GM12878 (cell line): ENCODE data around the gene EXOC7.

Experiments used
- CTCF ChIP-seq, 3 experiments: IDR thresholded peaks in 2 of 3; conservative IDR thresholded peaks in 1 of 3; 2 replicates each; pipeline ENCODE4 v1.5.1; 2011; ENCODE audit warnings: low read depth in 3 of 3, low read length in 3 of 3, mild to moderate bottlenecking in 3 of 3, control low read depth in 2 of 3, moderate library complexity in 2 of 3, inconsistent platforms in 1 of 3, mixed read lengths in 1 of 3; ENCODE audit not compliant: control insufficient read depth in 2 of 3, insufficient read depth in 1 of 3; ENCODE audit errors: extremely low read depth in 1 of 3
- EP300 ChIP-seq, 2 experiments: fragments of 150-350 bp in 1 of 2; IDR thresholded peaks; 2 replicates each; pipeline ENCODE4 v1.6.1; 2011 to 2012; ENCODE audit warnings: low read depth in 2 of 2, low read length in 2 of 2, borderline replicate concordance in 1 of 2, improper control_type of control experiment in 1 of 2, inconsistent platforms in 1 of 2; ENCODE audit not compliant: control insufficient read depth in 1 of 2
- HDAC2 ChIP-seq: fragments of 200-600 bp; sonication (generic); IDR thresholded peaks from 2 replicates; pipeline ENCODE4 v1.6.1; 2017
- MAX ChIP-seq: IDR thresholded peaks from 2 replicates; pipeline ENCODE4 v1.6.1; 2012; ENCODE audit warnings: low read depth, low read length, improper control_type of control experiment
- POLR2A ChIP-seq: IDR thresholded peaks from 2 replicates; pipeline ENCODE4 v1.6.1; 2011; ENCODE audit warnings: low read depth, mild to moderate bottlenecking, low read length

- TF ChIP-seq CTCF (IDR thresholded peaks at IDR 0.05 in 2 of 3, conservative IDR thresholded peaks at IDR 0.05 in 1 of 3; ENCODE audit: control insufficient read depth in 2 of 3, extremely low read depth in 1 of 3, insufficient read depth in 1 of 3, low read depth in 3 of 3, low read length in 3 of 3) (no peak), EP300 (IDR thresholded peaks at IDR 0.05; ENCODE audit: borderline replicate concordance in 1 of 2, control insufficient read depth in 1 of 2, low read depth in 2 of 2, low read length in 2 of 2) (no peak), MAX (no peak), POLR2A (no peak), HDAC2 (no peak)
These were observed 9.5 kb downstream of the EXOC7 start for GRCh38 chr17:76094046-76094445.
